GM19452 (cell line): Measurements from ENCODE around the gene S100A10.

Experiments used
- ATAC-seq: cut with Tn5 transposase; IDR thresholded peaks from one replicate; pipeline ENCODE4 v1.9.1; 2021; ENCODE audit not compliant: unreplicated experiment

The S100A10 gene

DNA sequence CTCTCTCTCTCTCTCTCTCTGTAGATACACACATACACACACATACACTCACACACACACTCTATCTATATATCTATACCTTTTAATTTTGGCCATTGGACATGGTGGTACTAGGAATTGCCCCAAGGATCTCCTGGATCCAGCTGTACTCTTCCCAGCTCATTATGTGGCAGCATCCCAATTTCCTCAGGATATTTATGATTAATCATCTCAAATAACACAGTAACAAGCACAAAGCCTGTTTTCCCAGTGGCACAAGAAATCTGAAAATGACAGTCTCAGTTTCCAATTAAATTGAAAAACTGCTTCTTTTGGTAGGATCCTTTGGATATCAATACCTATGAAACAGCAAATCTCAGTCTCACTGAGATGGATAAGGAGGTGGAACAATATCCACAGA is 27.6 kb downstream of the S100A10 start:
- ATAC-seq, result no peak

DNA sequence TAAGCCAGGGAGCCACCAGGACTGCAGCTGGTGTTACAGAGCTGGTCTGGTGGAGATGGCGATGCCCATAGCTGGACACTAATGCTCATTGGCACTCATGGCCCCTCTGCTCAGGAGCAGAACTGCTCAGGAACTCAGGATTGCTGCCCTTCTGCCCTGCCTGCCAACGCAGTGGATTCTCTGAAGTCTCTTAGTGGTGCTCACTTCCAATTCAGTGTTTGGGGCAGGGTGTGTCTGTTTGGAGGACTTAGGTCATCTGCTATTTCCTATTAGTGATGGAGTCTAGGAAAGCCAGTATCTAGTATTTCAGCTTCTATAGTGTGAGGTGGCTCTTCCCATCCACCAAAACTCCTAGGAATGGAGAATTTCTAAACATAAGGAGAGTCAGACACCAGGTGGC is 29.1 kb downstream of the S100A10 start:
- ATAC-seq, result no peak

DNA sequence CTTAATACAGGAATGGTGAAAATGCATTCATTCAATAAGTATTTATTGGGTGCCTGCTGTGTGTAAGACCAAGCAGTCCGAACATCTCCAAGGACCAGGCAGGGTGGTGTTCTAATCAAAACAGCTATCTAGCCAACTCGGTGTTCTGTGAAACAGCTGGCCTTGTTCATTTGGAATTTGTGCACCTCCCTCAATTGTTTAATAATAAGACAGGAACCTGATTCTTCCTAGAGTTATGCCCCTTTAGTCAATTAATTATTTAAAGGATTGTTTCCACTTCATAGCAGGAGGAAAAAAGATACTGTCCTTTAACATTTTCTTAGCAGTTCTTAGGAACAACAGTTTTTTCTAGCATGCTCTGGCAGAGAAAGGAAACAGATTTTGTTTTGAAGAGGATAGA is 30.4 kb downstream of the S100A10 start:
- no peak for ATAC-seq

DNA sequence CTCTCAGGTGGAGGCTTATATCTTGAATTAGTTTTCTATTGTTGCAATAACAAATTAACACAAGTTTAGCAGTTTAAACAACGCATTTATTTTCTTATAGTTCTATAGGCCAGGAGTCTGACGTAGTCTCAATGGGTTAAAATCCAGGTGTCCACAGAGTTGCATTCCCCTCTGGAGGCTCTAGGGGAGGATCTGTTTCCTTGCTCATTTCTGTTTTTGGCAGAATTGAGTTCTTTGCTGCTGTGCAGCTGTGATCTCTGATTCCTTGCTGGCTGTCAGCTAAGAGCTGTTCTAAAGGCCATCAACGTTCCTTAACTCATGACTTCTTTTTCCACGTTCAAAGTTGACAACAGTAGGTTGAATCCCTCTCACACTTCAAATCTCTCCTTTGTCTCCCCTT is 31.8 kb downstream of the S100A10 start:
- no peak for ATAC-seq

DNA sequence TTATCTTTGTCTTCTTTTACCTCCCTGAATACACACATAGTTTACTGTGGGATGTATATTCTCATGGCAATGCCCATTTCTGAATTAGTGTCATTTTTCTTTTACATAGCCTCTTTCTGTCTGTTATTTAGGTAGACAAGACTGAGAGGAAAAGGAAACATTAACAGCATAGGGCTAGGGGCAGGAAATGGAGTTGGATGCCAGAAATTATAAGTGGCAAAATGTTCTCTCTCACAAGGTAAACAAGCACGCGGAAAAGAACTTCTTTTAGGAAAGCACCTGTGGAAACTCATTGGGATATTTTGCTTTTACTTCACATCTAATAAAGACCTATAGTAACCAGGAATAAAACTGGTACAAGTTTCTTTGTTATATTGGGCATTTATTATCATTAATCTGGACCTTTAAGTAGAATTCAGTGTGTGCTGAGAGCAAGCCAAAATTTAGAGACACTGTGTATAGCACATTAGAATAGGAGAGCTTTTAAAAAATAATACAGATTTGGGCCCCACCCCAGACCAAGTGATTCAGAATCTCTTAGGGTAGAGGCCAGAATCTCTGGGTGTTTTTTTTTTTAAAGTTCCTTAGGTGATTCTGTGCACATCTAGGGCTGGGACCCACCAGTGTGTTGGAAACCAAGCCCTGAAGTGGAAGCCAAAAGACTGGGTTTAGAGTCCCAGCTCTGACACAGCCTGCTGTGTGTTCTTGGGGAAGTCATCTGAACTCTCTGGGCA is 32.7 kb downstream of the S100A10 start:
- no peak for ATAC-seq

DNA sequence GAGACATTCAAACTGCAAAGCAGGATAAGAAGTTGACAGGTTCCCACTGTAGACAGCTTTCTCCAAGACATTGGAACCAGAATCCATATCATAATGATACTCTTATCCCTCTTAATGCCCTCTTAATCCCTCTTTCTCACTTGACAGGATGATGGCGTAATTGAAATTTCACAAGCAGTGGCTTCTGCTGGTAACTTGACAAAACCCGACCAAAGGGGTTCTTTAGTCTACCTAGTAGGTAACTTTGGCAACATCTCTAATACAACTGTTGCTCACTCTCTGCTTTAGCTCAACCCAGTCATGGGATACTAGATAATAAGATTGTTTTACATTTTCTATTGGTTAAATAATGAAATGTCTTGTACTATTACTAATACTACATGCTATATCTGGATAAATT is 34.7 kb downstream of the S100A10 start:
- no peak for ATAC-seq

DNA sequence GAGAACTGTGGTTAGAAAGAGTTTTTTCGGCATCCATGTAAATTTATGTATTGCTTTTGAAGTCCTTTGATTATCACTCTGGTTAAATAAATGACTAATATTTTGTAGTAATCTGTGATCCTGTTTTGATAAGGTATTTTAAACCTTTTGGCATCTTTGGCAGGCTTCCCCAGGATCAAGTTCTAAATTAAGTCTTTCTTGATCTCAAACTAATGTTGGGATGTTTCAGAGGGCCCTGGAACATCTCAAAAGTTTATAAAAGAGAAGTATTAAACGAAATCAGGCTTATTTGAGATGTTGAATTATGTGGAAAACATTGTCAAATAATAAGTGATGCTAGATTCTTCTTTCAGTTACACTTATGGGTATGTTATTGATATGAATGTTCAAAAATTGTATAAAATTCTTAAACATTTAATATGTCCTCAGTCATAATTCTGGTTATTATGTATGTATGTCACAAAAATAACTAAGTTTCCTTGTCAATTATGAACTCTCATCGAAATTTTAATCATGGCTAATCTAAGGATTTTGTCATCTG is 36.6 kb downstream of the S100A10 start:
- no peak for ATAC-seq

DNA sequence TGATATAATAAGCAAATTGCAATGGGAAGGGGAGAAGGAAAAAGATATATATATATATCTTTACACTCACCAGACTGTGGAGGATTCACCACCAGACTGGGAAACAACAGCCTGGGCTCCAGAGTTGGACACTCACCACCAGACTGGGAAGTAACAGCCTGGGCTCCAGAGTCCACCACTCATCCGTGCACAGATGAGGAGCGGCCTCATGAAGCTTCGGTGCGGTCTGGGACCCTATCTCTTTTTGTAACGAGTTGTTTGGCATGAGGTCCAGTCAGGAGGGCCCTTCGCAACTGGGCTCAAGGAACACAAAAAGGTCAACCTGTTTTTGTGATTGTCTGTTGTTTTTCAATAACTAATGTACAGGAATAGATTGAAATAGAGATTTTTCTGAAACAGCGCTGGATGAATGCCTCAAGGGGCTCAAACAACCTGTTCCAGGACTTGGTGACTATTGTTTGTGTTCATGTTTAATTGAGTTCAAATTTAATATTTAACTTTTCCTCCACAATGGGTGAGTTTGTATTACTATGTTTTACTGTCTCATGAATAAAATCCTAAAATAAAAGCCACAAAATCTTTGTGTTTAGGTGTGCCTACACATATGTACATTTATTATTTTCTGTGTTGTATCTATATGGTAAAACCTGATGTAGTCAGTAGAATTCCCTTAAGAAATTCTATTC is 40.1 kb downstream of the S100A10 start:
- ATAC-seq, result no peak

DNA sequence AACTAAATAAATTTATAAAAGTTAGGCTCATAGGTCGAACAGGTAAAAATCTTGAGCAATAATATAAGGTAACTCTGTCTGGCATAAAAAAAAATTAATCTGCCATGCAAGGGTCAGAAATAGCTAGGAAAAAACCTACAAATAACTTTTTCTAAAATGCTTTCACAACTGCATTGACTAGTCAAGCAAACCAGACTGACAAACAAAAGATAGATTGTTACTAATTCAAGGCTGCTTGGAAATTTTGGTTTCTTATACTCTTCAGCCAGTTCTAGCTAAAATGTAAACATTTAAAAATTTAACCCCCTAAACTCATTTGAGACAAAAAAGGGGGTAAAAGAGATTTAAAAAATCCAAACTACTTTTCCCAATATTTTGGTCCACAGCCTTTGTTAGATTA is 40.8 kb downstream of the S100A10 start:
- ATAC-seq, result no peak

DNA sequence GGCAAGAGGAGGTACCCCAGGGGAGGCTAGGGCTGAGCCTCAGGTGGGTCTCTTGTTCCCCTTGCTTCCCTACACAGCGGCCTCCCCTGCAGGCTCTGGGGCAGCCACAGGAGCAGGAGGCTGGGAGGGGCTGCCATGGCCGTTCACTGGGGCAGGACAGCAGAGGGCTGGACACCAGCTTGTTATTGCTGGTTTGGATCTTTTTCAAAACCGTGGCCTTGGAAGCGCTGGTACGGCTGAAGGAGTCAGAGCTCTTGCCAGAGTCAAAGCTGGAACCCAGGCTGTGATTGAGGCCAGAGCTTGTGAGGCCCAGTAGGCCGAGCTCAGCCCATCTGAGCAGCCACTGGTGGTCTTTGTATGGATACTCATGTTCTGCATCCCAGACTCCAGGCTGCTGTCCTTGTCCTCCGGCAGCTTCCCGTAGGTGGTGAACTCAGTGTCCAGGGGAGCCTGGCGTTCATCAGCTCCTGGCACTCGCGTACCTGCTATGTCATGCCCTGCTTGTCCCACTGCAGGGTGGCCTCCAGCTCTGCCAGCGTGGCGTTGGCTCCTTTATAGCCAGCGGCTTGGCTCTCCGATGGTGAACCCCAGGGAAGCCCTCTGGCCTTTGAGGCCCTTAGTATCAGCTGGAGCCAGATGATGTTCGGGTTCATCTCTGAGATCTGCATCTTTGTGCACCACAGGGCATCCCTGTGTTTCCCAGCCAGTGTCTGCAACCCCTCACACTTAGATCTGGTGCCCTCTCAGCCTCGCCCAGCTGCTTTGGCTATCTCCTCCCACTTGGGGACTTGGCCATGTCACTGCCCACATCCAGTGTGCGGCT is 44.1 kb downstream of the S100A10 start:
- no peak for ATAC-seq

DNA sequence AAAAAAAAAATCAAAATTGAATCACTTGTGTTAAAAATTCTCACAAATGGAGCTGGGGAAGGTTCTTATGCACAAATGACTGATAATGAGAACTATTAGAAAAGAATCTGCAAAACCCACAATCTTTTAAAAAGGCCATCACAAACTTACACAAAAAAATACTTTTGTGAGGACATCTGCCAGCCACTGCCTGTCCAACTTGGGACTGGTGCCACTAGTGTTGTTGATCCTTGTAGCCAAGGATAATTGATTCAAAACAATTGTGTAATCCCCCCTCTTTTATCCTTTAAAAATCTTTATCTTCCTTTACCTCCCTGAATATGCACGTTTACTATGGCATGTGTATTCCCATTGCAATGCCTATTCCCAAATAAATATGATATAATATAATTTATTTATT is 45.2 kb downstream of the S100A10 start:
- no peak for ATAC-seq

DNA sequence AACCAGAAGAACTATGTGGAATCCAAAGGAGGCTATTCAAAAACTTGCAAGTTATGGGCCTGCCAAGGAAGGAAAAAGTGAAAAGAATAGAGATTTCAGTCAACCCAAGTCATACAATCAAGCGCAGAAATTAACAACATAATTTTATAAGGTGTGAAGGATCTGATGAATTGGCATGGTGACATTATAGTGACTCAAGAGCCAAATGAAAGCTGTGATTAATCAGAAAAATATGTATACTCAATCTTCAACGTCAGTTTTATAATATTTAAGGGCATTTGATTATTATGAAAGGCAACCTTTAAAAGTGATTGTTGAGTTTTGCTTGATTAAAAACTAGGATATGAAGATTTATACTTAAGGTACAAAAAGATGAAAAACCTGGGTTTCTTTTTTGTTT is 46.5 kb downstream of the S100A10 start:
- ATAC-seq, result no peak

DNA sequence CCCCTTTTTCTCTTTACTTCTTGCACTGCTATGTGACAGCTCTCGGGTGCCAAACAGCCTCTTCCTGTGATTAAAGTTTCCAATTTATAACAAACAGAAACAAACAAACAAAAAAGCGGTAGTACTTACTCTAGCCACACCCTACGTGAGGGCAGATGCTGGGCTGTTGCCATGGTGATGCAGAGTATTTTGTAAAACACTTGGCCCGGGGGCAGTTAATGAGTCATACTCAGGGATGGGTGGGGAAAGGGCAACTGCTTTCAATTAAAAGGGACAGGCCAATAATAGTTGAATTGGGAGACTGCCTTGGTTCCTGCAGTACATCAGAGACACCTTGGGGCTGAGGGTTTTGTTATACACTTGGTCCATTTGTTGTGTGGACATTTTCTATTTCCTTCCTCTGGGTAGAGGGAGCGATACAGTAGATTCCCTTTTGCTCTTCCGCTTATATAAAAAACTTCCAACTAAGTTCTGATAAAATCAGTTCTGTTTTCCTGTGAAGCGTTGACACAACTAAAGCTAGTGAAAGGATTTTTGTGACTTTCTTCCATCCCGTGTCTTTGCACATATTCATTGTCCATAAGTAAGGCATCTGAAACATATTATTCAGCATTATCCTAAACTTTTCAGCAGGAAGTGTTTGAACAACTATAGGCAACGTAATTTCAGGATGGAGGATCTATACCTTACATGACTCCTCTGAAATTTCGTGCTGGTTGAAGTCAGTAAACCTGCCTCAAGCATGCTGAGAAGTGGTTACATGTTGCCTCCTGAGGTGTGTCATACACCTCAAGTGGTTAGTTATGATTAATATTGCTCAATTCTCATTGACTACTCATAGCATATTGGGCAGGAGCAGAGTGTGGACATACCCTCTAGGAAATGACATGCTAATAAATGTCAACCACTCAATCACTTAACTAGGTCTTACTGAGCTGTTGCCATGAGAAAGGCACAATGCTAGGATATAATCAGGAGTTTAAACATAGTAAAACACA is 47.6 kb downstream of the S100A10 start:
- ATAC-seq, result no peak

DNA sequence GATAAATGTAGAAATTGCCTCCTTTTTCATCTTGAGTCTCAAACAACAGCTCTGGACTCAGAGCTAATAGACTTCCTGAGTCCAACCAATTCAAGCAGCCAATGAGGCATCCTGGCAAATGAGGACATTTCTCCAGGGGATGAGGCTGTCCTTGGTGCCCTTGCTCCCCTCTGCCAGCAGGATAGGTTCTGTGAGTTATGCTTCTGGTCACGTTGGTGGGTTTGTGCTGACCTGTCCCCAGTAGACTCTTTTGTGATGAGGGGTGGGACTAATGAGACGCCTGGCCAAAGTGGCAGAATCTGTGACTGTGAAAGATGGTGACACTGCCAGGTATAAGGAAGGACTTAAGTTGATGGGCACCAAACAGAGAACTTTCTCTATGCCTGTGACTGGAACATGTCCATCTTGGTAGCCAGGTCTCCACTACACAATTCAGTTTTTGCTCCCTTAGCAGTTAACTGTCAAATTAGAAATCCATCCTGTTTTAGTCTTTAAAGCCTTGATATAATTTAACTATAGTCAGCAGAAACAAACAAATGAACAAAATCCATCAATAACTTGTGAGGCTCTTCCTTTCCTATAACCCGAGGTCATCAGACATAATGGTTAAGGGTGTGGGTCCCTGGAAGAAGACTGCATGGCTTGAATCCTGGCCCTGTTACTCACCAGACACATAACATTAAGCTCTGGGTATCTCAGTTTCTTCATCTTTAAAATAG is 48.6 kb downstream of the S100A10 start:
- ATAC-seq, result no peak

DNA sequence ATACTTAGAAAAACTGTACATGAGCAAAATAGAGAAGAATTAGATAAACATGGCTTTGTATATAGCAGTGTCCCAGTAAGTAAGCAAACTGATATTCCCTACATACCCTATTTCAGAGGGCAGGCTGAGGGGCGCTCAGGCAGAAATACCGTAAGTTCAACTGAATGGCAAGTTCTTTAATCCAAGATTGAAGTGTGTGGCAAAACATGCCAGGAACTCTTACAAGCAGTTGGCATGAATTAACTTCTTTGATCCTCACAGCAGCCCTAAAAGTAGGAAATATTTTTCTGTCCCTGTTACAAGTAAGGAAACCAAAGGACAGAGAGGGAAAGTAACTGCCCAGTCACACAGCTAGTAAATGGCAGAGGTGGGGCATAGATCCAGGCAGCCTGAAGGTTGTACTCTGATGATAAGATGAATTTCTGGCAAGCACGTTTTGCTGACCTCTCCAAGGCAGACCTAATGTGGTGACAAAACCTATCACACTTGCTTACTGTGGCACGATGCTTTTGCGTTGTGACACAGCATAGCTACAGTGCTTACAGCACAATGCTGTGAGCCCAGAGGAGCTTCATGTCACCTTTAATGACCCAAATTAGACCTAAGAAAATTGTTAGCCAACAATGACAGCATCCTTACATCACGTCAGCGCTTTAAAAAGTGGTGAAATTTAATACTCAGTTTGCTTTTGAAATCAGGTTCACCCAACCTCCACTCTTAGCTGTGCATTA is 49.4 kb downstream of the S100A10 start:
- no peak for ATAC-seq

DNA sequence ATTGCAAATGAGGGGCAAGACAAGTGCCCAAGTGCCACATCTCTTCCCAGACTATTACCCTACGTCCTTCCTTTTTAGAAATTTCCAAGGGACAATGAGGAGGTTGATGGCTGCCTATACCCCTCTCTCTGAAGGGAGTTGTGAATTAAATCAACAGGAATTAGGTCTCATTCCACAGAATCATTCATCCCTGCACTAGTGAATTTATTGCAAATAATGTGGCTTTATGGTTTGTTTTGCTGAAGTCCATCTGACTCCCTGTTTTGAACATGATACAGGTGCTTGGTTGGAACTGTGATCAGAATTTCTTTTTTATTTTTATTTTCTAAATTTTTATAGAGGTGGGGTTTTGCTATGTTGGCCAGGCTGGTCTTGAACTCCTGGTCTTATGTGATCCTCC is 50.1 kb downstream of the S100A10 start:
- ATAC-seq, result no peak

DNA sequence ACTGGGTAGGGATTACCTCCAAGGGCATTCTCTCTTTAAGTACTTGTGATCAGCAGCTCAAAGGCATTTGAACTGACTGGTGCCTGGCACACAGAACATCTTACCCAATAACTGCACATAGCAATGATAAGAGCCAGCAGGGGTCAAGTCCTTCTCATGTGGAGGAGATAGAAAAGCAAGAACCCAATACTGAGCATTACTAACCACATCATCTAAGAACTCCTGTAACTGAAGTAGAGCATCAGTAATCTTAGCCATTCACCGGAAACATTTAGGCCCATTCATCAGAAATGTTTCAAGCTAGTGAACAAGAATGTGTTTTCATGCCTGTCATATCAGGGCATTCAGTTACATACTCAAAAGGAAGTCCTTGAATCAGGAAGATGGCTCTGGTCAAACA is 50.8 kb downstream of the S100A10 start:
- no peak for ATAC-seq

DNA sequence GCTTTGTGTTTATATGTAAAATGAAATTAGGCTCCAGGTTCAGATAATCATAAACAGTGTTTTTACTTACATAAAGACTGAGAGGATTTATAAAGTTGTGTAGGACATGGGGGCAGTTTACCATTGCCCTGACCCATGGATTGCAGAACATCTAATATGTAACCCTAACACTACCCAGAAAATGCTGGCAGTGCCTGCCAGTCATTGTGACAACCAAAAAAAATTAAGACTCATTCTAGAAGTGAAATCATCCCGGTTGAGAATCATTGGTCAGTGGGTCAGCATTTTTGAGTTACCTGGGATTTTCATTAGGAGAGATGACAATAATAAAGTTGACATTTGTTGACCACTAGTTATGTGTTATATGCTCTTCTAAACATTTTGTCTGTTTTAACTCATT is 53.1 kb downstream of the S100A10 start:
- ATAC-seq, result no peak

DNA sequence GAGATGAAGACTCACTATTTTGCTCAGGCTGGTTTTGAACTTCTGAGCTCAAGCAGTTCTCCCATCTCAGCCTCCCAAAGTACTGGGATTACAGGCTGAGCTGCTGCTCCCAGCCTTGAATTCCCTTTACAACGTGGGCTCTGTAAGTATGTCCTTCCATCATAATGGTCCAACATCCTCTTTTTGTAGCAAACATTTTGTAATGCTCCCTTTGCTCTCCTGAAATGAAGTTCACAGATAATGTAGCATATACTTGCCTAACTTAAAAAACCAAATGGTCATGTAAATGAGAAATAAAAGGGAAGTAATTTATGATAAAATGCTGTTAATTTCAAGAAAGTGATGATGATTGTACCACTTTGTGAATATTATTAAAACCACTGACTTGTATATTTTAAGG is 53.9 kb downstream of the S100A10 start:
- ATAC-seq, result no peak
